Natural killer cell treated with Interleukin-12 subunit alpha and Interleukin-12 subunit beta and Interleukin-15 and Interleukin-18, amount 100 ng/mL, for 72 hours (primary cell): ENCODE data around the gene SQSTM1. TPM values are rescaled to one million over a fixed set of nuclear protein-coding genes. Genes with fewer than 3 reads are reported as not detected.
"Not testable (repeated sequence)": the region's sequence is repeated elsewhere in the genome, so short reads cannot be mapped to it uniquely, and the experiment has no call there.

Source experiments
- ATAC-seq, 2 donors: fragments of 150-1000 bp; cut with Tn5 transposase in 1 of 2; sonication (Bioruptor Pico), chemical (Tn5 transposase) in 1 of 2; 2 replicates each; pipeline ENCODE4 v1.10.0; 2021
- DNase-seq: peaks from one replicate; pipeline ENCODE4 v3.0.0; 2022; ENCODE audit warnings: low spot score
- H3K27ac Mint-ChIP-seq, 2 donors: 1 replicate in 1 of 2; 2 replicates in 1 of 2; pipeline ENCODE4 v1.8.0; 2022; ENCODE audit warnings: mixed read lengths in 2 of 2, mild to moderate bottlenecking in 1 of 2, moderate library complexity in 1 of 2
- H3K27me3 Mint-ChIP-seq, 2 donors: 1 replicate in 1 of 2; 2 replicates in 1 of 2; pipeline ENCODE4 v1.8.0; 2022; ENCODE audit warnings: mixed read lengths in 2 of 2
- H3K36me3 Mint-ChIP-seq: one replicate; pipeline ENCODE4 v1.8.0; 2022; ENCODE audit warnings: mixed read lengths
- H3K4me1 Mint-ChIP-seq, 2 donors: 1 replicate in 1 of 2; 2 replicates in 1 of 2; pipeline ENCODE4 v1.8.0; 2022; ENCODE audit warnings: low read depth in 2 of 2, mixed read lengths in 2 of 2, mild to moderate bottlenecking in 1 of 2
- H3K4me3 Mint-ChIP-seq: one replicate; pipeline ENCODE4 v1.8.0; 2022; ENCODE audit warnings: mixed read lengths
- H3K9me3 Mint-ChIP-seq: 2 replicates; pipeline ENCODE4 v1.8.0; 2022; ENCODE audit warnings: mixed read lengths
- total RNA-seq, 2 donors: library from RNA; stranded (reverse); gene quantifications; one replicate each; pipeline ENCODE4 v1.2.3, GENCODE V29; 2022

Gene SQSTM1
- total RNA-seq, 2 donors from 2014 or later: 218 to 332 TPM

DNA sequence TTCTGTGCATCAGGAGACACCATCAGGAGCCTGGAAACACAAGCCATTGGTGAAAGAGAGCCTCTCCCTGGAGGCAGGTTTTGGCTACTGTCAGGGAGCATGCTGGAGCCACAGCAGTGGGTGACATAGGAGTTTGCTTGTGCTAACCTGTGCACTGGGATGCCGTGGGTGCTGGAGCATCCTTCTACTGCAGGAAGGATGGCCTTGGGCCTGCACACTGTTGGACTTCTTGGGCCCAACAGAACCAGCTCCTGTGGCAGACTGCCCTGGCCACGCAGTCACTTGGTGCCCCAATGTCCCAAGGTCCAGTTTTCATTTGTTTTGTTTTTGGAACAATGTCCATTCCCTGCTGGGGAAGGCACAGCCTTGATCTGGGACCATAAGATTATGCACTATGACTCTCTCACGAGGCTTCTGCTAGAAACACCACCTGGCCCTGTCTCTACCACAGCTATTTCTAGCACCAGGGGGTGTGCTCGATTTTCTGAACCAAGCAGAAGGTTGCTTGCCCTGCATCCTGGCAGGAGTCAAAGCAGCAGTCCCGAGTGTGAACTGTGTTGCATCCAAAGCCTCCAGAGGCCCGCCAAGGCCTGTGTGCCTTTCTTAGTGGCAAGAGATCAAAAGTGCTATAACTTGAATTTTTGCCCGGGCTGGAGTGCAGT, 32.4 kb upstream of the SQSTM1 start:
- Mint-ChIP-seq H3K36me3 (no peaks in the 10 kb centered on the region), H3K27ac (no peak overlapping the region), H3K27me3 (no peaks in the 10 kb centered on the region), H3K4me3 (no peak overlapping the region), H3K4me1 (peaks cover 4 to 7% of the 10 kb centered on the region in 2 donors), H3K9me3 (no peaks in the 10 kb centered on the region)
- DNase-seq (no peak), ATAC-seq (no peak)

DNA sequence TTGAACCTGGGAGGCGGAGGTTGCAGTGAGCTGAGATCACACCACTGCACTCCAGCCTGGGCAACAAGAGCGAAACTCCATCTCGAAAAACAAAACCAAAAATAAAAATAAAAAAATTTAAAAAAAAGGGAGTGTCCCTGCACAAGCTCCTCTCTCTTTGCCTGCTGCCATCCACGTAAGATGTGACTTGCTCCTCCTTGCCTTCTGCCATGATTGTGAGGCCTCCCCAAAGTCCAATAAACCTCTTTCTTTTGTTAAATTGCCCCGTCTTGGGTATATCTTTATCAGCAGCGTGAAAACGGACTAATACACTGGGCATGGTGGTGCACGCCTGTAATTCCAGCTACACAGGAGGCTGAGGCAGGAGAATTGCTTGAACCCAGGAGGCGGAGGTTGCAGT, 31.4 kb upstream of the SQSTM1 start:
- not testable (repeated sequence) for H3K36me3 Mint-ChIP-seq, H3K4me3 Mint-ChIP-seq, H3K27me3 Mint-ChIP-seq, DNase-seq, ATAC-seq, H3K9me3 Mint-ChIP-seq
- Mint-ChIP-seq H3K4me1 (peaks cover 11 to 15% of the 10 kb centered on the region in 2 donors), H3K27ac (peak overlapping the region in 1 of 2 donors; percentile 39)

DNA sequence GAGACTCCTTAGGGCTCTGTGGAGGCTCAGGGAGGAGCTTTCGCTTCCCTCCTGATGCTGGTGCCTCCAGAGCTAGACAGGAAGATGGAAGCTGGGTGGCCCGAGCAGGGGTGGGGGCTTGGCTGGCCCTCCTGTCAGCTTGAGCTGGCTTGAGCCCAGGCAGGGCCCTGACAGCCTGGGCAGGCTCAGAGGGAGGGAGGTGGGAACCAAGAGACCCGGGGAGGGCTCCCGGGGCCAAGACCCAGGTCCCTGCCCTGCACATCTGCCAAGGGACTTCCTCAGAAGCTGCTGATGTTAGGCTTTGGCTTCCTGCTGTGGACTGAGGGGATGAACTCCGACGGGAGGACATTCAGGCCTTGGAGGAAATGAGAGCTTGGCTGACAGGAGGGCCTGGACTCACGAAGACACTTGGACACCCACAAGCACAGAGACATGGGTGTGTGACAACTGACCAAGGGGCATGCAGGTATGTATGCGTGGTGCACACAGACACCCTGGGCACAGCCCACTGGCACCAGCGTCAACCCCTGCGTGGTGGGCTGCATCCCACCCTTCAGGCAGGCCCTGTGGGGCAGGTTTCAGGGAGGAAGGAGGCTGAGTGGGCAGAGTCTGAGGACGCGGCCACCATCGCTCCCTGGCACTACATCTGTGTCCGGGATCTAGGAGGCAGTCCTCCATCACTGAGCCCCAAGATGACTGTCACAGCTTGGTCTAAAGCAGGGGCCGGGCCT, 28.7 kb upstream of the SQSTM1 start:
- Mint-ChIP-seq H3K36me3 (peaks cover 5% of the 10 kb centered on the region), H3K4me3 (no peak overlapping the region), H3K4me1 (peaks cover 21 to 26% of the 10 kb centered on the region in 2 donors), H3K9me3 (no peaks in the 10 kb centered on the region), H3K27ac (peak overlapping the region in 1 of 2 donors; percentile 92), H3K27me3 (no peaks in the 10 kb centered on the region)
- DNase-seq (no peak), ATAC-seq (no peak)

DNA sequence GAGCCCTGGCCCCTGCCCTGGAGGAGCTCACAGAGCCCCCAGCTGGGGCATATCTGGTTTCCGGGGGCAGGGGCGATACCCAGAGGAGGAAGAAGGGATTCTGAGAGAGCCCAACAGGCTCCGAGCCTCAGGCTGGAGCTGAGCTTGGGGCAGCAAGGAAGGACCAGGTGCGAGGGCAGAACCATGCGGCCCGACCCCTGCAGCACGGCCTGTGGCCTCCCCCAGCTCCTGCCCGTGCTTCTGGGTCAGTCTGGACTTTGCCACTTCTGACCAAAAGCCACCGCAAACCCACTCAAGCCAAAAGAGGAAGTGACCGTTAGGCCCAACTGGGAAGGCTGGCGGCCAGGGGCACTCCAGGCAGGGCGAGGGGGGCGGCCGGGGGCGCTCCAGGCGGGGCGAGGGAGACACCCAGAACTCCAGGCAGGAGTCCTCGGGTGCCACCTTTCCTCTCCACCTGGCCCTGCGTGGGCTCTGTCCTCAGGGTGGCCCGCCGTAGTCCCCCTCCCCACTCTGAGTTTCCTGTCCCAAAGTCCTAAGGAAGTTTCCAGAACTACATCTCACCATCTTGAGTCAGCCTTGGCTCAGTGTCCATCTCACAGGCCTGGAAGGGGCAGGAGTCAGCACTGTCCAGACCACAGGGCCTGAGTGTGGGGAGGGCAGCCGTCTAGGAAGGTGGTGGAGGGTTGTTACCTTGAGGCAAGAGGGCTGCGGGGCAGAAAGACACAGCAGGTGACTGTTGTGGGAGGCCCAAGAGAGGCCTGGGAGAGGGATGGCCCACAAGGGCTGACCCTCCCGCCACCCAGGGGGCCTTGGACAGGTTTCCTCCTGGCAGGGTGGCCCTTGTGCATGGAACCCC, 27.9 kb upstream of the SQSTM1 start:
- Mint-ChIP-seq H3K4me3 (peak overlapping the region; percentile 70), H3K9me3 (no peaks in the 10 kb centered on the region), H3K4me1 (peaks cover 23 to 26% of the 10 kb centered on the region in 2 donors), H3K27me3 (no peaks in the 10 kb centered on the region), H3K27ac (peak overlapping the region; percentile 71 to 92), H3K36me3 (peaks cover 5% of the 10 kb centered on the region)
- no peak for DNase-seq
- ATAC-seq: no peak

DNA sequence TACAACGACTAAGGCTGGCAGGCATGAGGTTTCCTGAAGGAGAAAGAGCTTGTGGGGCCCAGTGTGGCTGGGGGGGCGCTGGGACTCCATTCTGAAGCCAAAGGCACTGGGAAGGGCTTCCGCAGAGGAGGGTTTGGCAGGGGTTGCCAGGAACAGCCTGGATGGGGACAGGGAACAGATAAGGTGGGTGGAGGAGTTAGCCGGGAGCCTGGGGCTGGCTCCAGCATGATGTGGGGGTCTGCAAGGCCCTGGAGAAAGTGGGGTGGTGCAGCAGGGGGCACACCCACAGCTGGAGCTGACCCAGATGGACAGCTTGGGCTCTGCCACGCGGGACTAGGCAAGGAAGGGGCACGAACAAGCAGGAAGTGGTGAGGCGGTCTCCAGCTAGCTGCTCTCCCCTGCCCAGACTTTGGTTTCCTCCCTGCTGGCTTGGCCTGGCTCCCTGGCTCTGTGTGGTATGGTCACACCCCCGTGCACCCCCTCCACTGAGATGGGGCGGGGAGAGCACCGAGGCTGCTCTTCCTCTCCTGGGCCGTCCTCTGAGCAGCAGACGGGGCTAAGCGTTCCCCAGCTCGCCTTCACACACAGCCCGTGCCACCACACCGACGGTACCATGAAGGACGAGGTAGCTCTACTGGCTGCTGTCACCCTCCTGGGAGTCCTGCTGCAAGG, 27.1 kb upstream of the SQSTM1 start, which contains the start of gene LTC4S:
LTC4S (plus strand) TSS at position 519 of the 672 bp plus-strand sequence; CDS start at position 614, 95 bp downstream.
- Mint-ChIP-seq H3K4me1 (peaks cover 23 to 26% of the 10 kb centered on the region in 2 donors), H3K36me3 (peaks cover 5% of the 10 kb centered on the region), H3K27ac (peak within 1 kb of the TSS; percentile 71 to 92), H3K27me3 (no peaks in the 10 kb centered on the region), H3K9me3 (no peaks in the 10 kb centered on the region), H3K4me3 (peak within 1 kb of the TSS; percentile 70)
- DNase-seq: peak; percentile 72
- ATAC-seq: peak; percentile 60 to 73

DNA sequence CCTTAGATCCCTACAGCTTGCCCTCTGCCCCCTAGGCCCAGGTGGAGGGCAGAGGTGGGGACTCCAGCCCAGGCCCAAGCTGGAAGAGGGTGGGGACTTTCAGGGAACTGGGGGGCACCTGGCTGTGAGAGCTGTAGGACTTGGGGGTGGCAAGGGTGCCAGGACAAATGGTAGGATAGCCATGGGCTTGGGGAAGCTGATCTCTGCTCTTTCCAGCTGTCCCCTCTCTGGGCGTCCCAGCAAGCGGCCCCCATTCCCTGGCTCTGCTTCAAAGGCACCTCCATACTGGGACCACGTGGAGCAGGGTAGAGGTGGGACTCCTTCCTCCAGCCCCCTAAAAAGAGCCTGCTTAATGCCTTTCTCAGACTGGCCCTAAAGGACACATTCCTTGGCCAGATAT, 26.5 kb upstream of the SQSTM1 start:
- no peaks in the 10 kb centered on the region for H3K27me3 Mint-ChIP-seq
- peaks cover 5% of the 10 kb centered on the region for H3K36me3 Mint-ChIP-seq
- H3K27ac Mint-ChIP-seq: no peak overlapping the region
- DNase-seq (no peak), ATAC-seq (no peak)
- H3K4me3 Mint-ChIP-seq: peak overlapping the region; percentile 70
- H3K9me3 Mint-ChIP-seq: no peaks in the 10 kb centered on the region
- H3K4me1 Mint-ChIP-seq: peaks cover 23 to 26% of the 10 kb centered on the region in 2 donors

DNA sequence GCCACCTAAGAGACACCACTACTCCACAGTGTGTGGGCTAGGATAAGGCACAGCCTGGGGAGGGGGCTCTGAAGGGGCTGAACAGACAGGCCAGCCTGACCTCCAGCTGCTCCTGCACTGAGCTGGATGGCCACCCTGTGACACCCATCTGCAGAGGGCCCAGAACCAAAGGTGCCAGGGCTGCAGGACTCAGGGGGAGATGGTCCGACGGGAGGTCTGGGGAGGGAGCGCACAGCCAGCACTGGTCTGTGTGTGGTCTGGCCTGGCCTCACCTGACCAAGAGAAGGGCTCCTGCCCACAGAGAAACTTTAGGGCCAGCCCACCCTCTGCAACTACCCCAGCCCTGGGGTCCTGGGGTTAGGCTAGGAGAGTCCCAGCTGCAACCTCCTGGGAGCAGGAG, 26.1 kb upstream of the SQSTM1 start:
- peak overlapping the region; percentile 70 for H3K4me3 Mint-ChIP-seq
- ATAC-seq (no peak), DNase-seq (no peak)
- no peaks in the 10 kb centered on the region for H3K9me3 Mint-ChIP-seq
- H3K36me3 Mint-ChIP-seq: peaks cover 5% of the 10 kb centered on the region
- H3K27ac Mint-ChIP-seq: no peak overlapping the region
- peaks cover 23 to 26% of the 10 kb centered on the region in 2 donors for H3K4me1 Mint-ChIP-seq
- no peaks in the 10 kb centered on the region for H3K27me3 Mint-ChIP-seq

DNA sequence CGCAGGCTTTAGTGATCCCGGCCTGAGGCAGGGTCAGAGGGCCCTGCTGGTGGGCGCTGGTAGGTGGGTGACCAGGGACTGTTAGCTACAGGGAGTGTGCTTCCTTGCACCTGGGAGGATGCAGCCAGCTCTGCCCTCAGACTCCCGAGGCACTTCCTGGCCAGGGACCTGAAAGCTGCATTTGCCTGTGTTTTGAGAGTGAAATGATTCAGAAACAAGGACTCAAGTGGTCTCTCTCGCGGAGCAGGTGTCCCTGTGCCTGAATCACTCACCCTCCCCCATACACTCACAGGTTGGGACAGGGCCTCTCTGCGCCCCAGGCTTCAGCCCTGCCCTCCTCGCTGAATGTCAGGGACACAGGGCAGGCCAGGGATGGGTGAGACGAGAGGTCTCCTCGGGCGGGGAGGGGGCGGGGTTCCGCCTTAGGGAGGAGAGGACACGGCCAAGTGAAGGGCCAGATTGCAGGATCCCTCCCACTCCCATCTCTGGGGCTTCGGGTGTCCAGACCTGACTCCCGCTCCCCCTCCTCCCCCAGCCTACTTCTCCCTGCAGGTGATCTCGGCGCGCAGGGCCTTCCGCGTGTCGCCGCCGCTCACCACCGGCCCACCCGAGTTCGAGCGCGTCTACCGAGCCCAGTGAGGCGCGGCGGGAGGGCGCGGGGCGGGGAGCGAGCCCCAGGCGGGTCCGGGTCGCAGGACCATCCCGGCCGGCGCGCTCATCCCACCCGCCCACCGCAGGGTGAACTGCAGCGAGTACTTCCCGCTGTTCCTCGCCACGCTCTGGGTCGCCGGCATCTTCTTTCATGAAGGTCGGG, 25.4 kb upstream of the SQSTM1 start:
- no peak for DNase-seq
- no peak for ATAC-seq
- peak overlapping the region; percentile 70 for H3K4me3 Mint-ChIP-seq
- H3K27me3 Mint-ChIP-seq: no peaks in the 10 kb centered on the region
- peaks cover 5% of the 10 kb centered on the region for H3K36me3 Mint-ChIP-seq
- no peaks in the 10 kb centered on the region for H3K9me3 Mint-ChIP-seq
- H3K27ac Mint-ChIP-seq: no peak overlapping the region
- H3K4me1 Mint-ChIP-seq: peaks cover 23 to 26% of the 10 kb centered on the region in 2 donors

DNA sequence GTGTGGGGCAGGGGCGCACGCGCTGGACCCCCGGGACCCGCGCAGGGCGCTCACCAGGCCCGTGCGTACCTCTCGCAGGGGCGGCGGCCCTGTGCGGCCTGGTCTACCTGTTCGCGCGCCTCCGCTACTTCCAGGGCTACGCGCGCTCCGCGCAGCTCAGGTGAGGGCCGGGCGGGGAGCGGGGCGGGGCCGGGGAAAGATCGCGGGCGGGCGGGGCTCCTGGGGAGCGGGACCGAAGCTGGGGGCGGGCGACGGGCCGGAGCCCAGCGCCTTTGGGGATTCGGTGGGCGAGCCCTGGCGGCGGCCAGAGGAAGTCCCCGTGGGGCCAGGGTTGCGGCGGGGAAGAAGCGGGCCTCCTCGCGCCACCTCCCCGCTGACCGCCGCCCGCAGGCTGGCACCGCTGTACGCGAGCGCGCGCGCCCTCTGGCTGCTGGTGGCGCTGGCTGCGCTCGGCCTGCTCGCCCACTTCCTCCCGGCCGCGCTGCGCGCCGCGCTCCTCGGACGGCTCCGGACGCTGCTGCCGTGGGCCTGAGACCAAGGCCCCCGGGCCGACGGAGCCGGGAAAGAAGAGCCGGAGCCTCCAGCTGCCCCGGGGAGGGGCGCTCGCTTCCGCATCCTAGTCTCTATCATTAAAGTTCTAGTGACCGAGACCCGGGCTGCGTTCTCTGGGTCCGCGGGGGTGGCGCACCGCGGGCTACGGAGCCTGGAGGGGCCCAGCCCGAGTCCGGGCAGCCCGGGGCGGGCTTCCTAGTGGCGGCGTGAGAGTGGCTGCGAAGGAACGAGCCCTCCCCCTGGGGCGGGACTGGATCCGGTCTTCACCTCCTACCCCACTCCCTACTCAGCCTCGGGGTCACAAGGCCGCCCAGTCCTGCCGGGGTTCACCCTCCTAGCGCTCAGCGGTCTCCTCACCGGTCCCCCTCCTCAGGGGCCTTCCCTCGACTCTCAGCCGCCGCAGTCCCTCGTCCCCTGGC, 24.6 kb upstream of the SQSTM1 start:
- Mint-ChIP-seq H3K27ac (peak overlapping the region in 1 of 2 donors; percentile 70), H3K4me1 (peaks cover 23 to 26% of the 10 kb centered on the region in 2 donors), H3K27me3 (no peaks in the 10 kb centered on the region), H3K4me3 (peak overlapping the region; percentile 52), H3K36me3 (peaks cover 5% of the 10 kb centered on the region), H3K9me3 (no peaks in the 10 kb centered on the region)
- DNase-seq (peak; percentile 89), ATAC-seq (peak; percentile 84 to 89)

DNA sequence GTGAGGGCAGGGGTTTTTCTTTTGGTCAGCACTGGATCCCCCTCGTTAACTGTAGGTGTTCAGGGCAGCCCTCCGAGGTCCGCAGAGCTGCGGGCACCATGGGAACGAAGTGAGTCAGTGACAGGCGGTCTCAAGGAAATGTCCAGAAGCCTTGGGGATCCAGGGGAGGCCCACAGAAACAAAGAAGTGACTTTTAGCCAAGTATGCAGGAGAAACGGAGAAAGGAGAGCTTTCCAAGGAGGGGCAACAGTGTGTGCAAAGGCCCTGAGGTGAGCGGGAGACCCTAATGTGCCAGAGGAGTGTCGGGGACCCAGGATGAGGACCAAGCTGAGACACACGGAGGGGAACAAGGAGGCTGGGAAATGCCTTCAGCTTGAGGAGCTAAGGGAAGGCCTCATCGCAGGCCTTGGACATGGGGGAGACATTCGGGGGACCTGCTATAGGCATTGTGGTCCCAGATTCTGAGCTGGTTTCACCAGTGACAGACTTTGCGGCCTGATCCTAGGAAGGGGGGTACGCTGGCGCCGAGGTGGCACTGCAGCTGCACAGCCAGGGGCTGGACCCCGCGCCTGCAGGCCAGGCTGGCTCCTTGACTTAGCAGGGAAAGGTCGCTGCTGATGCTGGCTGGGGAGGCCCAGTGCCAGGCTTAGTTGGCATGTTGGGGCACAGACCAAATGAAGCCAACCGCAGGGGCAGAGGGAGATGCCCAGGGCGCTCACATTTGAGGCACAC, 23.7 kb upstream of the SQSTM1 start:
- Mint-ChIP-seq H3K4me3 (peak overlapping the region; percentile 52), H3K27me3 (no peaks in the 10 kb centered on the region), H3K4me1 (peaks cover 28 to 31% of the 10 kb centered on the region in 2 donors), H3K36me3 (peaks cover 5% of the 10 kb centered on the region), H3K9me3 (no peaks in the 10 kb centered on the region), H3K27ac (peak overlapping the region in 1 of 2 donors; percentile 70)
- ATAC-seq (no peak), DNase-seq (no peak)

DNA sequence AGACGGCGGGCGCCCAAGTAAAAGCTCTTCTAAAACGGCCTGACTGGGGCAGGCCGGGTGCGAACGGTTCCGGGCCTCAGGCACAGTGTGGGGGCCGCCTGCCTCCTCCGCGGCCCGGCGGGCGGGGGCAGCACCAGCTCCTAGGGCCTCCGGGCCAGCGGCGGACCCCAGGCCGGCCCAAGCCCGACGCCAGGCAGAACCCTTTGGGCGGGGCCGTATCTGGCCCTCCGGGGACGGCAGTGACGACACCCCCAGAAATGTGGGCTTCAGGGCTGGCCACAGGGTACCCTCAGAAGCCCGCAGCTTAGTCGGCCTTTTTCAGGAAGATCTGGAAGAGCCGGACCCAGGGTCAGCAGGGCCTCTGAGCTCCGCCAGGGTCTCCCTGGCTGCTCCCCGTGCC, 23.0 kb upstream of the SQSTM1 start:
- Mint-ChIP-seq H3K27me3 (no peaks in the 10 kb centered on the region), H3K4me3 (no peak overlapping the region), H3K4me1 (peaks cover 28 to 30% of the 10 kb centered on the region in 2 donors), H3K36me3 (peaks cover 5% of the 10 kb centered on the region), H3K27ac (no peak overlapping the region), H3K9me3 (no peaks in the 10 kb centered on the region)
- no peak for DNase-seq
- no peak for ATAC-seq
